ENCODE measurements around the gene FSHR. TPM values are rescaled to one million over a fixed set of nuclear protein-coding genes. Genes with fewer than 3 reads are reported as not detected.

FSHR gene
- total RNA-seq, 1 donor from 2014 or later = not detected

DNA sequence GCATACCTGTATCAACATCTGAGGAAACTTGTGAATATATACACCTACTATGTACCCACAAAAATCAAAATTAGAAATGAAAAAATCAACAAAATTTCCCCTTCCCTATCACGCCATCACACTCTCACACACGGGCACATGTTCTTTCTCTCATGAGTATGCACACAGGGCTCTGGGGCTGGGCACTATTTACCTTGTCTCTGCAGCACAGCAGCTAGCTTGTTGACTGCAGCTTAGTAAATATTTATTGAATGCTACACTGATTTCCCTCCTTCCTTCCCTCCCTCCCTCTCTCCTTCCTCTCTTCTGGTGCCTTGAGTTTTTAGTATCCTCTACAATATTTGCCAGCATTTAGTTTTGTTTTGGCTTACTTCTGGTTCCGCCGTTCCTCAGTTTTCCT is 216.1 kb downstream of the FSHR start:
- no peaks in the 10 kb centered on the region for H3K36me3 ChIP-seq (ENCODE audit: control insufficient read depth, insufficient read depth, low read length)
- TF ChIP-seq, protein P1, sequence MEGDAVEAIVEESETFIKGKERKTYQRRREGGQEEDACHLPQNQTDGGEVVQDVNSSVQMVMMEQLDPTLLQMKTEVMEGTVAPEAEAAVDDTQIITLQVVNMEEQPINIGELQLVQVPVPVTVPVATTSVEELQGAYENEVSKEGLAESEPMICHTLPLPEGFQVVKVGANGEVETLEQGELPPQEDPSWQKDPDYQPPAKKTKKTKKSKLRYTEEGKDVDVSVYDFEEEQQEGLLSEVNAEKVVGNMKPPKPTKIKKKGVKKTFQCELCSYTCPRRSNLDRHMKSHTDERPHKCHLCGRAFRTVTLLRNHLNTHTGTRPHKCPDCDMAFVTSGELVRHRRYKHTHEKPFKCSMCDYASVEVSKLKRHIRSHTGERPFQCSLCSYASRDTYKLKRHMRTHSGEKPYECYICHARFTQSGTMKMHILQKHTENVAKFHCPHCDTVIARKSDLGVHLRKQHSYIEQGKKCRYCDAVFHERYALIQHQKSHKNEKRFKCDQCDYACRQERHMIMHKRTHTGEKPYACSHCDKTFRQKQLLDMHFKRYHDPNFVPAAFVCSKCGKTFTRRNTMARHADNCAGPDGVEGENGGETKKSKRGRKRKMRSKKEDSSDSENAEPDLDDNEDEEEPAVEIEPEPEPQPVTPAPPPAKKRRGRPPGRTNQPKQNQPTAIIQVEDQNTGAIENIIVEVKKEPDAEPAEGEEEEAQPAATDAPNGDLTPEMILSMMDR (IDR thresholded peaks at IDR 0.05; ENCODE audit: insufficient read depth, low read length, poor library complexity, severe bottlenecking) = no peak
- H3K4me3 ChIP-seq (ENCODE audit: low read depth, low read length) = no peak overlapping the region
- no peaks in the 10 kb centered on the region for H3K27me3 ChIP-seq (ENCODE audit: control insufficient read depth, insufficient read depth, low read length)
- DNase-seq (ENCODE audit: low read depth) = no peak

DNA sequence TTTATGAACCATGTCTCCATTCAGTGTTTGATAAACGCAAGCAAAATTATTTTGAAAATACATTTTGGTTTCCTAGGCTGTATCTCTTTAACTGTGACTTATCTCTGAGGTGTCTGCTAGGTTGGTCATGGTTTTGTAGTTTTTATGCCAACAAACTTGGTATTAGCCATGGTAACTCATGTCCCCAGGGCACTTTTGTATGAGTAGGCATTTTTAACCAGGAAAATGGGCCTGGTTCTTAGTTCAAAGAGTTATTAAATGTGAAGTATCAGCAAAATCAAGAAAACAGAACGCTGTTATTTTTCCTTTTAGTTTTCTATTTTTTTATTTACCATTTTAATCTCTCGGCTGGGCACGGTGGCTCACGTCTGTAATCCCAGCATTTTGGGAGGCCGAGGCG is 219.5 kb downstream of the FSHR start:
- TF ChIP-seq, protein P1 (IDR thresholded peaks at IDR 0.05; ENCODE audit: insufficient read depth, low read length, poor library complexity, severe bottlenecking) = no peak

DNA sequence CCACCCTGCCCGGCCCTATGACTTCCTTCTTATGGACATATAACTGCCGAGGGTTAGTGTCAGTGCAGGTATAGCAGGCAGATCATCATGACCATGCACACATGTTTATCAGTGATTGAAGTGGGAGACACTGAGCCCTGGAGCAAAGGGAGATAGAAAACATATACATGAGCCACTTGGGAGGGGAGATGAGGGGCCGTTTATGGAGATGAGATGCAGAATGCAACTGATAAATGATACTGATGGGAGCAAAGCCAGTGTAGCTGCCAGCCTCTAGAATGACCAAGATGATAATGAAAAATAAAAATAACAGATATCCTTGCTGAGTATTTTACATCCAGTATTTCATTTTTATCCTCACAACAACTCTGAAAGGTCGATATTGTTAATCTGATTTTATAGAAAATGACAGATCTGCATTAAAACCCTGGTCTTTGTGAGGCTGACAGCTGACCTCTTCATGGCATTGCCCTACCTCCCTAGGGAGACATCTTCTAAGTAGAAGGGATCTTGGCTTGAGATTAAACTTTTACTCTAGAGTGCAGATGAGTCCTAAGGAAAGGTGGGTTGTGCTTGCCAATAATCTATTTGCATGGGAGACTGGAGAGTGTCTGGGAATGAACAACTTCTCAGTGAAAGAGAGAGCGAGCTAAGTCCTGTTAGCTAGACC is 220.4 kb downstream of the FSHR start:
- H3K4me3 ChIP-seq (ENCODE audit: low read depth, low read length) = no peak overlapping the region
- DNase-seq (ENCODE audit: low read depth) = no peak
- H3K27me3 ChIP-seq (ENCODE audit: control insufficient read depth, insufficient read depth, low read length) = no peaks in the 10 kb centered on the region
- TF ChIP-seq, protein P1 (IDR thresholded peaks at IDR 0.05; ENCODE audit: insufficient read depth, low read length, poor library complexity, severe bottlenecking) = no peak
- no peaks in the 10 kb centered on the region for H3K36me3 ChIP-seq (ENCODE audit: control insufficient read depth, insufficient read depth, low read length)

More for the DNA sequence above, 219.5 kb downstream of the FSHR start:
- DNase-seq (ENCODE audit: low read depth) = no peak
- Histone ChIP-seq H3K4me3 (ENCODE audit: low read depth, low read length) (no peak overlapping the region), H3K27me3 (ENCODE audit: control insufficient read depth, insufficient read depth, low read length) (no peaks in the 10 kb centered on the region), H3K36me3 (ENCODE audit: control insufficient read depth, insufficient read depth, low read length) (no peaks in the 10 kb centered on the region)

DNA sequence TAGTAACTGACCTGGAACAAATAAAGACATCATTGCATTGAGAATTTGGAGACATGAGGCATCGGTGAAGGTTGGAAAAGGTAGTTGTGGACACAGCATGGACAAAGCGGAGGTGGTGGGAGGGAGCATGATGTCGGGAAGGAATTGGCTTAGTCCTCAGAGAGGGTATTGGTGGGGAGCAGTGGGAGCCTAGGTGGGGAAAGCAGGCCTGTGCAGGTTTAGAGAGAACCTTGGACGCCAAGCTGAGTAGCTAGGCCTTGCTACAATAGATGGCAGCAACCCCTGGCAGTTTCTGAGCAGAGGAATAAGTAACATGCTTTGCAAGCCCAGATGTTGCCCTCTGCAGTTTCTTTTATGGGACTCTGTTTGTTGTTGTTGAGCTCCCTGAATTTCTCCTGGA is 221.6 kb downstream of the FSHR start:
- Histone ChIP-seq H3K36me3 (ENCODE audit: control insufficient read depth, insufficient read depth, low read length) (no peaks in the 10 kb centered on the region), H3K4me3 (ENCODE audit: low read depth, low read length) (no peak overlapping the region), H3K27me3 (ENCODE audit: control insufficient read depth, insufficient read depth, low read length) (no peaks in the 10 kb centered on the region)
- TF ChIP-seq, protein P1 (IDR thresholded peaks at IDR 0.05; ENCODE audit: insufficient read depth, low read length, poor library complexity, severe bottlenecking) = no peak
- no peak for DNase-seq (ENCODE audit: low read depth)

DNA sequence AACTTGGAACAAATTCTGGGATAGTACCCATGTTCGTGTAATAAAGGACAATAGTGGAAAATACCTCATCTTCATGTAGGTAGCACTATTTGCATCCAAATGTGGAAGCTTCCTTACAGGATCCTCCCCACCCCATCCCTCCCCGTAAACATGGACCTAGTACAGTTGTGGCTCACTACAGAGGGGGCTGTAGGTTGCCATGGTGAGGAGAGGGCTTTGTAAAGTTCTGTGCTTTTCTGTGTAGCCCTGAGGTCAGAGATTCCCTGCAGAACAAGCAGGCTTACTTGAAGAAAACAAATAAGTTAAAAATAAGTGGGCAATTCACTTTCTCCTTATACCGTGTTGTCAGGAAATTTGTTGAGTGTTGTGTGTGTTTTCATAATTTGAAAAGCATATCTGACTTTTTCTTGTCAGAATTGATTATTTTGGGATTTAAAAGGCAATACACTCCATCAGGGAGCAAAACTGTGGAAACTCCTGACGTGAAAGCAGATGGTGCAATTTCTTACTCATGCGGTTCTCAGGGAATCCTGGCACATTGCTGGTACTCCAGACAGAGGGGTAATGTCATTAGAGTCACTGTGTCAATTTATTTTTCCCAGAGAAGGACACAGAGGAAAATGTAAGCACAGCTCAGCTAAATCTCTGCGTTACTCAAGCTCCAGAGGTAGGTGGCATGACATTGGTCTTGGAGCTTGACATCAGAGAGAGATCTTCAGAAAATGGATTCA is 224.6 kb downstream of the FSHR start:
- TF ChIP-seq, protein P1 (IDR thresholded peaks at IDR 0.05; ENCODE audit: insufficient read depth, low read length, poor library complexity, severe bottlenecking) = no peak

More for the DNA sequence above, 224.6 kb downstream of the FSHR start:
- no peak overlapping the region for H3K4me3 ChIP-seq (ENCODE audit: low read depth, low read length)
- DNase-seq (ENCODE audit: low read depth) = no peak
- H3K36me3 ChIP-seq (ENCODE audit: control insufficient read depth, insufficient read depth, low read length) = no peaks in the 10 kb centered on the region
- no peaks in the 10 kb centered on the region for H3K27me3 ChIP-seq (ENCODE audit: control insufficient read depth, insufficient read depth, low read length)
